Spleen (tissue), 7 donors: Measurements from ENCODE around the gene OR13C3.

Experiments
- POLR2A ChIP-seq, 3 donors: fragments of 450-650 bp; IDR thresholded peaks; one replicate each; pipeline ENCODE4 v1.5.1; 2017; ENCODE audit warnings: antibody characterized with exemption in 3 of 3, mild to moderate bottlenecking in 1 of 3
- POLR2AphosphoS5 ChIP-seq, 3 donors: sonication (generic); formaldehyde crosslinking; IDR thresholded peaks; one replicate each; pipeline ENCODE4 v1.5.1; 2017; ENCODE audit warnings: antibody characterized with exemption in 3 of 3
- TF ChIP-seq, protein P1 (sequence below), 11 experiments: fragments of 200-600 bp in 7 of 11; fragments of 450-650 bp in 4 of 11; sonication (generic) in 4 of 11; IDR thresholded peaks in 8 of 11; conservative IDR thresholded peaks in 3 of 11; 1 replicate in 7 of 11; 2 replicates in 4 of 11; pipeline versions ENCODE4 v1.4.0 to v1.8.0; 2016 to 2021; ENCODE audit warnings: antibody characterized with exemption in 11 of 11, inconsistent platforms in 4 of 11, mild to moderate bottlenecking in 1 of 11
- donor health status: DM: no; HTN: no; CAD: no; lungs with moderate emphysema.
- donor health status: DM: no; HTN: no; CAD: no.
- donor health status: DM: no; HTN: no; CAD: no.

DNA sequence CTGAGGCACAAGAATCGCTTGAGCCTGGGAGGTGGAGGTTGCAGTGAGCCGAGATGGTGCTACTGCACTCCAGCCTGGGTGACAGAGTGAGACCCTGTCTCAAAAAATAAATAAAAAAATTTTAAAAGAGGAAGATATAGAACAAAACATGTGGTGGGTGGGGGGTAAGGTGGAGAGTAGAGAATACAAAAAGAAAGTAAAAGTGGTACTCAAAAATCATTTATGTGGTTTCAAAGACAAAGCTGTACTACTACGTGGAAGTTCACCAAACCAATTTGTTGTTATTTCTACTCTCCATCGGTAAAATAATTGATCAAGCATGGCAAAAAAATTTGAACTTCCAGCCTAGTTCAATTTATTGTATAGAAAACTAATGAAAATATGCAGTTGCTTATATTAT lies 8.0 kb upstream of the OR13C3 start:
- TF ChIP-seq, protein P1, sequence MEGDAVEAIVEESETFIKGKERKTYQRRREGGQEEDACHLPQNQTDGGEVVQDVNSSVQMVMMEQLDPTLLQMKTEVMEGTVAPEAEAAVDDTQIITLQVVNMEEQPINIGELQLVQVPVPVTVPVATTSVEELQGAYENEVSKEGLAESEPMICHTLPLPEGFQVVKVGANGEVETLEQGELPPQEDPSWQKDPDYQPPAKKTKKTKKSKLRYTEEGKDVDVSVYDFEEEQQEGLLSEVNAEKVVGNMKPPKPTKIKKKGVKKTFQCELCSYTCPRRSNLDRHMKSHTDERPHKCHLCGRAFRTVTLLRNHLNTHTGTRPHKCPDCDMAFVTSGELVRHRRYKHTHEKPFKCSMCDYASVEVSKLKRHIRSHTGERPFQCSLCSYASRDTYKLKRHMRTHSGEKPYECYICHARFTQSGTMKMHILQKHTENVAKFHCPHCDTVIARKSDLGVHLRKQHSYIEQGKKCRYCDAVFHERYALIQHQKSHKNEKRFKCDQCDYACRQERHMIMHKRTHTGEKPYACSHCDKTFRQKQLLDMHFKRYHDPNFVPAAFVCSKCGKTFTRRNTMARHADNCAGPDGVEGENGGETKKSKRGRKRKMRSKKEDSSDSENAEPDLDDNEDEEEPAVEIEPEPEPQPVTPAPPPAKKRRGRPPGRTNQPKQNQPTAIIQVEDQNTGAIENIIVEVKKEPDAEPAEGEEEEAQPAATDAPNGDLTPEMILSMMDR (IDR thresholded peaks at IDR 0.05 in 8 of 11, conservative IDR thresholded peaks at IDR 0.05 in 3 of 11) = no peak
- TF ChIP-seq POLR2A (IDR thresholded peaks at IDR 0.05) (no peak), POLR2AphosphoS5 (IDR thresholded peaks at IDR 0.05) (no peak)
